WTC11 (cell line): ENCODE measurements around the gene POLR3B. TPM values are rescaled to one million over a fixed set of nuclear protein-coding genes. Genes with fewer than 3 reads are reported as not detected.

Source experiments
- ATAC-seq: fragments of 200-7000 bp; cut with Tn5 transposase; 2 replicates; pipeline ENCODE4 v1.10.0; 2021; ENCODE audit warnings: mild to moderate bottlenecking, moderate library complexity
- CTCF ChIA-PET: fragments of 300-600 bp; sonication (Branson Sonifier 250); formaldehyde crosslinking; loops from one replicate; lab custom pipeline; 2021; ENCODE audit warnings: antibody characterized with exemption; lab: Charles Lee
- POLR2A ChIA-PET: fragments of 350-600 bp; sonication (Branson Sonifier 250); formaldehyde crosslinking; loops from one replicate; lab custom pipeline; 2021; ENCODE audit warnings: antibody characterized with exemption; lab: Charles Lee
- DNase-seq: peaks from one replicate; pipeline ENCODE4 v3.0.0; 2021; ENCODE audit warnings: low spot score
- H3K27ac Mint-ChIP-seq: 2 replicates; pipeline ENCODE4 v1.8.0; 2021; ENCODE audit warnings: mixed read lengths
- H3K27me3 Mint-ChIP-seq: 2 replicates; pipeline ENCODE4 v1.8.0; 2021; ENCODE audit warnings: low read depth, mild to moderate bottlenecking, moderate library complexity, mixed read lengths
- H3K36me3 Mint-ChIP-seq: 2 replicates; pipeline ENCODE4 v1.8.0; 2021; ENCODE audit warnings: mixed read lengths
- H3K4me1 Mint-ChIP-seq: 2 replicates; pipeline ENCODE4 v1.8.0; 2022; ENCODE audit warnings: mixed read lengths
- H3K4me3 Mint-ChIP-seq: 2 replicates; pipeline ENCODE4 v1.8.0; 2021; ENCODE audit warnings: mild to moderate bottlenecking, moderate library complexity, mixed read lengths
- H3K9me3 Mint-ChIP-seq: 2 replicates; pipeline ENCODE4 v1.8.0; 2021; ENCODE audit warnings: mixed read lengths
- ATF1 ChIP-seq: sonication (generic); formaldehyde crosslinking; IDR thresholded peaks from 2 replicates; pipeline ENCODE4 v1.8.1; 2023; ENCODE audit warnings: mild to moderate bottlenecking, moderate library complexity, missing genetic modification reagents
- CREM ChIP-seq: sonication (generic); formaldehyde crosslinking; IDR thresholded peaks from 2 replicates; pipeline ENCODE4 v1.8.1; 2022; ENCODE audit warnings: mild to moderate bottlenecking, missing genetic modification reagents, moderate library complexity
- ESRRA ChIP-seq: sonication (generic); formaldehyde crosslinking; IDR thresholded peaks from 2 replicates; pipeline ENCODE4 v1.8.1; 2022; ENCODE audit warnings: mild to moderate bottlenecking, missing genetic modification reagents, borderline replicate concordance
- FOXJ3 ChIP-seq: sonication (generic); formaldehyde crosslinking; IDR thresholded peaks from 2 replicates; pipeline ENCODE4 v1.9.0; 2021; ENCODE audit warnings: missing genetic modification reagents, mild to moderate bottlenecking, borderline replicate concordance
- MXD4 ChIP-seq: fragments of 250-450 bp; sonication (Bioruptor Pico); IDR thresholded peaks from 2 replicates; pipeline ENCODE4 v1.8.0; 2021; ENCODE audit warnings: mild to moderate bottlenecking, moderate library complexity, borderline replicate concordance
- NR2C2 ChIP-seq: sonication (generic); formaldehyde crosslinking; IDR thresholded peaks from 2 replicates; pipeline ENCODE4 v1.8.0; 2022; ENCODE audit warnings: mild to moderate bottlenecking, missing genetic modification reagents
- NR3C1 ChIP-seq: sonication (generic); formaldehyde crosslinking; conservative IDR thresholded peaks from 2 replicates; pipeline ENCODE4 v1.8.1; 2023; ENCODE audit warnings: low read depth, mild to moderate bottlenecking, missing genetic modification reagents
- ZBTB21 ChIP-seq: sonication (generic); formaldehyde crosslinking; IDR thresholded peaks from 2 replicates; pipeline ENCODE4 v1.8.1; 2023; ENCODE audit warnings: mild to moderate bottlenecking, missing genetic modification reagents, borderline replicate concordance
- ZNF232 ChIP-seq: sonication (generic); formaldehyde crosslinking; IDR thresholded peaks from 2 replicates; pipeline ENCODE4 v1.8.0; 2022; ENCODE audit warnings: mild to moderate bottlenecking, missing genetic modification reagents
- ZNF317 ChIP-seq: sonication (generic); formaldehyde crosslinking; IDR thresholded peaks from 2 replicates; pipeline ENCODE4 v1.8.1; 2023; ENCODE audit warnings: low read depth, mild to moderate bottlenecking, moderate library complexity, missing genetic modification reagents, borderline replicate concordance
- ZNF396 ChIP-seq: fragments of 250-450 bp; sonication (Bioruptor Pico); IDR thresholded peaks from 2 replicates; pipeline ENCODE4 v1.8.0; 2021; ENCODE audit warnings: mild to moderate bottlenecking, moderate library complexity, borderline replicate concordance
- ZNF423 ChIP-seq: fragments of 250-450 bp; sonication (Bioruptor Pico); IDR thresholded peaks from 2 replicates; pipeline ENCODE4 v2.1.2; 2022; ENCODE audit warnings: mild to moderate bottlenecking, moderate library complexity
- total RNA-seq: library from RNA; stranded (reverse); gene quantifications from 3 replicates; pipeline ENCODE4 v1.2.3, GENCODE V29; 2021
- TF ChIP-seq, protein P1 (sequence below): fragments of 250-450 bp; sonication (Bioruptor Pico); IDR thresholded peaks from 2 replicates; pipeline ENCODE4 v1.9.0; 2021; ENCODE audit warnings: moderate library complexity, mild to moderate bottlenecking, inconsistent platforms, borderline replicate concordance
- TF ChIP-seq, protein P2 (sequence below): sonication (generic); formaldehyde crosslinking; IDR thresholded peaks from 2 replicates; pipeline ENCODE4 v1.8.1; 2023; ENCODE audit warnings: mild to moderate bottlenecking, missing genetic modification reagents
- TF ChIP-seq, protein P3 (sequence below): fragments of 250-450 bp; sonication (Bioruptor Pico); IDR thresholded peaks from 2 replicates; pipeline ENCODE4 v1.9.0; 2021; ENCODE audit warnings: mild to moderate bottlenecking, borderline replicate concordance
- TF ChIP-seq, protein P4 (sequence below): fragments of 250-450 bp; sonication (Bioruptor Pico); IDR thresholded peaks from 2 replicates; pipeline ENCODE4 v1.8.0; 2021; ENCODE audit warnings: mild to moderate bottlenecking

The POLR3B gene
- total RNA-seq, 1 experiment from 2014 or later = 9.0 TPM

DNA sequence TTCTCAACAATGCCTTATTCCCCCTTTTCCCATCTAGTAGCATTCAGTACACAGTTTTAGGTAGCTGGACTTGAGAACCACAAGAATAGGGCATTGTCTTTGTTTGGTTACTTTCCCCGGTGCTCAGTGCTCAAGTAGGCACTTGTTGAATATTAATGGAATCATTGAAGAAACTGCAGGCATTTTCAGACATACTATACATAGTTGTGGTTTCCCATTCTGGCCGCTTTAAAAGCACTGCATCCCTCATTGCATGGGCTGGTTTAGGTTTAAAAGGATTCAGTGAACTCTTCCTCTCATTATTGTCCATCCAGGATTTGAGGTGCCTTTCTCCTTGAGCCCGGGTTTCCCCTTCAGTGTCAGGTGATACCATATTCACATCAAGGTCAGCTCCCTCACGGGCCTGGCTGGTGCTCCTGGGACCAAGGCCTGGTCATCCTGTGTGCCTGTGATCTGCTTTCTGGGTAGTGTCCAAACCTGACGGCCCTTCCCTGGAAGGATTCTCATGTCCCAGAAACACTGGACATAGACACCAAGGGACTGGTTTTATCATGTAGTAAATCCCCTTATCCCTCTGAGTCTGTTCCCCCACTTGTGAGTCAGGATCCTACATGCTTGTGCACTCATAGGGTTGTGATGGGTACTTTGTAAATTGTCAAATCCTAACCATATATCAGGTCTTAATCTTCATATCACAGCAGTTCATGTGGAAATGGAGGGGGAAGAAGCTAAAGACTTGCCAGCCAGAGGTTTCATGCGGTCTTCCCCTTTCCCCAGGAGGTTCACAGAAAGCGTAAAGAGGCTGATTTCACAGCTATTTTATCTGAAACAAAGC, 47.7 kb upstream of the POLR3B start:
- H3K36me3 Mint-ChIP-seq = no peaks in the 10 kb centered on the region
- H3K9me3 Mint-ChIP-seq = no peaks in the 10 kb centered on the region
- CTCF ChIA-PET = interaction anchor here (1.5 kb wide), 1 partner anchor 27 kb away, joined by 4 read pairs; no protein-coding TSS in a partner anchor
- TF ChIP-seq, protein P1, sequence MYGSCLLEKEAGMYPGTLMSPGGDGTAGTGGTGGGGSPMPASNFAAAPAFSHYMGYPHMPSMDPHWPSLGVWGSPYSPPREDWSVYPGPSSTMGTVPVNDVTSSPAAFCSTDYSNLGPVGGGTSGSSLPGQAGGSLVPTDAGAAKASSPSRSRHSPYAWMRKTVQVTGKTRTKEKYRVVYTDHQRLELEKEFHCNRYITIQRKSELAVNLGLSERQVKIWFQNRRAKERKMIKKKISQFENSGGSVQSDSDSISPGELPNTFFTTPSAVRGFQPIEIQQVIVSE (CRISPR knock-in tag) = no peak
- TF ChIP-seq ZNF423 = no peak
- POLR2A ChIA-PET = no interaction called here
- DNase-seq = no peak
- no peak overlapping the region; the same call in 1 of the 2 replicates for H3K27ac Mint-ChIP-seq
- no peak overlapping the region for H3K4me3 Mint-ChIP-seq
- peaks cover 15% of the 10 kb centered on the region for H3K4me1 Mint-ChIP-seq
- ATAC-seq = no peak
- H3K27me3 Mint-ChIP-seq = no peaks in the 10 kb centered on the region; the same call in 1 of the 2 replicates

DNA sequence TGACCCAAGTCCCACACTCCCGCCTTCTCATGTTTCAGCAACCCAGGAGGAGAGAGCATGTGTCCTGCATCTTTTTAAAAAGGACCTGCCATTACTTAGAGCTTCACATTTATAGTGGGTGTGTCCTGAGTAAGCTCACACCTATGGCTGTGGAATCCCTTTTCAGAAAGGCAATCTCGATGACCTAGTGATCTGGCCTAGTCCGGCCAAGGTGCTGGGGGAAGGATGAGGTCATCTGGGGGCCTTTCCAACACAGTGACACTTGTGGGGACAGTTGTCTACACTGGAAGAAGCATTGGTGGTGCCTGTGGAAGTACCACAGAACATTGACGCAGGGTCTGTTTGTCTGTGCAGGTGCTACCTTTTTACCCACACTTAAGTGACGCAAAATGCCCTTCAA, 46.9 kb upstream of the POLR3B start:
- H3K4me1 Mint-ChIP-seq = peaks cover 13% of the 10 kb centered on the region
- H3K36me3 Mint-ChIP-seq = no peaks in the 10 kb centered on the region; the same call in 1 of the 2 replicates
- TF ChIP-seq ESRRA (no peak), ZNF317 (CRISPR knock-in tag) (no peak), MXD4 (CRISPR knock-in tag) (no peak), ZBTB21 (CRISPR knock-in tag) (no peak), FOXJ3 (no peak), ZNF232 (no peak), NR3C1 (CRISPR knock-in tag) (no peak), ZNF396 (no peak), ATF1 (CRISPR knock-in tag) (no peak), CREM (no peak), NR2C2 (CRISPR knock-in tag) (no peak)
- TF ChIP-seq, protein P2, sequence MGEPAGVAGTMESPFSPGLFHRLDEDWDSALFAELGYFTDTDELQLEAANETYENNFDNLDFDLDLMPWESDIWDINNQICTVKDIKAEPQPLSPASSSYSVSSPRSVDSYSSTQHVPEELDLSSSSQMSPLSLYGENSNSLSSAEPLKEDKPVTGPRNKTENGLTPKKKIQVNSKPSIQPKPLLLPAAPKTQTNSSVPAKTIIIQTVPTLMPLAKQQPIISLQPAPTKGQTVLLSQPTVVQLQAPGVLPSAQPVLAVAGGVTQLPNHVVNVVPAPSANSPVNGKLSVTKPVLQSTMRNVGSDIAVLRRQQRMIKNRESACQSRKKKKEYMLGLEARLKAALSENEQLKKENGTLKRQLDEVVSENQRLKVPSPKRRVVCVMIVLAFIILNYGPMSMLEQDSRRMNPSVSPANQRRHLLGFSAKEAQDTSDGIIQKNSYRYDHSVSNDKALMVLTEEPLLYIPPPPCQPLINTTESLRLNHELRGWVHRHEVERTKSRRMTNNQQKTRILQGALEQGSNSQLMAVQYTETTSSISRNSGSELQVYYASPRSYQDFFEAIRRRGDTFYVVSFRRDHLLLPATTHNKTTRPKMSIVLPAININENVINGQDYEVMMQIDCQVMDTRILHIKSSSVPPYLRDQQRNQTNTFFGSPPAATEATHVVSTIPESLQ (CRISPR knock-in tag) = no peak
- TF ChIP-seq, protein P3, sequence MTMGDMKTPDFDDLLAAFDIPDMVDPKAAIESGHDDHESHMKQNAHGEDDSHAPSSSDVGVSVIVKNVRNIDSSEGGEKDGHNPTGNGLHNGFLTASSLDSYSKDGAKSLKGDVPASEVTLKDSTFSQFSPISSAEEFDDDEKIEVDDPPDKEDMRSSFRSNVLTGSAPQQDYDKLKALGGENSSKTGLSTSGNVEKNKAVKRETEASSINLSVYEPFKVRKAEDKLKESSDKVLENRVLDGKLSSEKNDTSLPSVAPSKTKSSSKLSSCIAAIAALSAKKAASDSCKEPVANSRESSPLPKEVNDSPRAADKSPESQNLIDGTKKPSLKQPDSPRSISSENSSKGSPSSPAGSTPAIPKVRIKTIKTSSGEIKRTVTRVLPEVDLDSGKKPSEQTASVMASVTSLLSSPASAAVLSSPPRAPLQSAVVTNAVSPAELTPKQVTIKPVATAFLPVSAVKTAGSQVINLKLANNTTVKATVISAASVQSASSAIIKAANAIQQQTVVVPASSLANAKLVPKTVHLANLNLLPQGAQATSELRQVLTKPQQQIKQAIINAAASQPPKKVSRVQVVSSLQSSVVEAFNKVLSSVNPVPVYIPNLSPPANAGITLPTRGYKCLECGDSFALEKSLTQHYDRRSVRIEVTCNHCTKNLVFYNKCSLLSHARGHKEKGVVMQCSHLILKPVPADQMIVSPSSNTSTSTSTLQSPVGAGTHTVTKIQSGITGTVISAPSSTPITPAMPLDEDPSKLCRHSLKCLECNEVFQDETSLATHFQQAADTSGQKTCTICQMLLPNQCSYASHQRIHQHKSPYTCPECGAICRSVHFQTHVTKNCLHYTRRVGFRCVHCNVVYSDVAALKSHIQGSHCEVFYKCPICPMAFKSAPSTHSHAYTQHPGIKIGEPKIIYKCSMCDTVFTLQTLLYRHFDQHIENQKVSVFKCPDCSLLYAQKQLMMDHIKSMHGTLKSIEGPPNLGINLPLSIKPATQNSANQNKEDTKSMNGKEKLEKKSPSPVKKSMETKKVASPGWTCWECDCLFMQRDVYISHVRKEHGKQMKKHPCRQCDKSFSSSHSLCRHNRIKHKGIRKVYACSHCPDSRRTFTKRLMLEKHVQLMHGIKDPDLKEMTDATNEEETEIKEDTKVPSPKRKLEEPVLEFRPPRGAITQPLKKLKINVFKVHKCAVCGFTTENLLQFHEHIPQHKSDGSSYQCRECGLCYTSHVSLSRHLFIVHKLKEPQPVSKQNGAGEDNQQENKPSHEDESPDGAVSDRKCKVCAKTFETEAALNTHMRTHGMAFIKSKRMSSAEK (CRISPR knock-in tag) = no peak
- TF ChIP-seq, protein P4, sequence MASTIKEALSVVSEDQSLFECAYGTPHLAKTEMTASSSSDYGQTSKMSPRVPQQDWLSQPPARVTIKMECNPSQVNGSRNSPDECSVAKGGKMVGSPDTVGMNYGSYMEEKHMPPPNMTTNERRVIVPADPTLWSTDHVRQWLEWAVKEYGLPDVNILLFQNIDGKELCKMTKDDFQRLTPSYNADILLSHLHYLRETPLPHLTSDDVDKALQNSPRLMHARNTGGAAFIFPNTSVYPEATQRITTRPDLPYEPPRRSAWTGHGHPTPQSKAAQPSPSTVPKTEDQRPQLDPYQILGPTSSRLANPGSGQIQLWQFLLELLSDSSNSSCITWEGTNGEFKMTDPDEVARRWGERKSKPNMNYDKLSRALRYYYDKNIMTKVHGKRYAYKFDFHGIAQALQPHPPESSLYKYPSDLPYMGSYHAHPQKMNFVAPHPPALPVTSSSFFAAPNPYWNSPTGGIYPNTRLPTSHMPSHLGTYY (CRISPR knock-in tag) = no peak
- TF ChIP-seq, protein P1 (CRISPR knock-in tag) = no peak
- H3K9me3 Mint-ChIP-seq = no peaks in the 10 kb centered on the region
- POLR2A ChIA-PET = no interaction called here
- H3K27me3 Mint-ChIP-seq = no peaks in the 10 kb centered on the region; the same call in 1 of the 2 replicates
- H3K4me3 Mint-ChIP-seq = no peak overlapping the region
- ATAC-seq = no peak
- CTCF ChIA-PET = no interaction called here
- no peak for DNase-seq
- no peak overlapping the region for H3K27ac Mint-ChIP-seq
